HEK293 (cell line): ENCODE measurements around the gene CYP2S1.

Experiments used
- CTCF ChIA-PET: fragments of 350-600 bp; formaldehyde crosslinking; extraction: SDS; loops from one replicate; lab custom pipeline; 2021; ENCODE audit warnings: antibody characterized with exemption; lab: Yijun Ruan, JAX
- POLR2A ChIA-PET: fragments of 300-600 bp; formaldehyde crosslinking; extraction: SDS; loops from one replicate; lab custom pipeline; 2020; ENCODE audit warnings: antibody characterized with exemption, inconsistent platforms; lab: Yijun Ruan, JAX
- H3K27ac ChIP-seq: fragments of 200-500 bp; sonication (Bioruptor generic); 2 replicates; pipeline ENCODE4 v1.5.1; 2014; ENCODE audit warnings: low read depth, low read length, control low read depth, inconsistent platforms; ENCODE audit errors: extremely low read depth
- H3K36me3 ChIP-seq, 2 experiments: fragments of 200-500 bp in 1 of 2; sonication (Bioruptor generic) in 1 of 2; 1 replicate in 1 of 2; 2 replicates in 1 of 2; pipeline ENCODE4 v1.5.1; 2014 to 2017; ENCODE audit warnings: inconsistent platforms in 2 of 2, low read length in 2 of 2; ENCODE audit not compliant: control insufficient read depth in 2 of 2, insufficient read depth in 1 of 2
- H3K4me1 ChIP-seq: fragments of 200-500 bp; sonication (Bioruptor generic); 2 replicates; pipeline ENCODE4 v1.5.1; 2014; ENCODE audit warnings: mild to moderate bottlenecking, low read length, inconsistent platforms; ENCODE audit not compliant: control insufficient read depth, insufficient read depth
- H3K4me3 ChIP-seq: 2 replicates; pipeline ENCODE4 v1.5.1; 2011; ENCODE audit warnings: low read depth, mild to moderate bottlenecking, control low read depth, low read length, moderate library complexity
- H3K9me3 ChIP-seq: fragments of 200-500 bp; sonication (Bioruptor generic); 2 replicates; pipeline ENCODE4 v1.5.1; 2014; ENCODE audit warnings: low read depth, low read length, inconsistent platforms; ENCODE audit not compliant: control insufficient read depth, insufficient read depth
- BCL11A ChIP-seq: fragments of 450-650 bp; formaldehyde crosslinking; IDR thresholded peaks from 2 replicates; pipeline ENCODE4 v1.5.1; 2016; ENCODE audit warnings: low read depth, missing biosample characterization, missing genetic modification characterization
- HOXC10 ChIP-seq: sonication (generic); formaldehyde crosslinking; IDR thresholded peaks from 2 replicates; pipeline ENCODE4 v1.8.1; 2023; ENCODE audit warnings: mild to moderate bottlenecking, missing genetic modification reagents
- IKZF3 ChIP-seq: fragments of 450-650 bp; IDR thresholded peaks from 2 replicates; pipeline ENCODE4 v1.5.0; 2018; ENCODE audit warnings: missing biosample characterization, mild to moderate bottlenecking, missing genetic modification characterization, moderate library complexity
- KLF1 ChIP-seq: fragments of 450-650 bp; formaldehyde crosslinking; IDR thresholded peaks from 2 replicates; pipeline ENCODE4 v1.5.1; 2016; ENCODE audit warnings: missing biosample characterization, missing genetic modification characterization
- KLF8 ChIP-seq: fragments of 450-650 bp; formaldehyde crosslinking; IDR thresholded peaks from 2 replicates; pipeline ENCODE4 v1.5.1; 2016; ENCODE audit warnings: missing biosample characterization, missing genetic modification characterization
- REPIN1 ChIP-seq: fragments of 450-650 bp; formaldehyde crosslinking; IDR thresholded peaks from 2 replicates; pipeline ENCODE4 v1.5.1; 2017; ENCODE audit warnings: missing biosample characterization, missing genetic modification characterization, low read depth
- REST ChIP-seq: fragments of 450-650 bp; formaldehyde crosslinking; IDR thresholded peaks from 2 replicates; pipeline ENCODE4 v1.5.1; 2016; ENCODE audit warnings: missing biosample characterization, missing genetic modification characterization
- SALL2 ChIP-seq: fragments of 450-650 bp; formaldehyde crosslinking; IDR thresholded peaks from 2 replicates; pipeline ENCODE4 v1.5.0; 2017; ENCODE audit warnings: missing biosample characterization, mild to moderate bottlenecking, missing genetic modification characterization, borderline replicate concordance
- SP2 ChIP-seq: fragments of 450-650 bp; formaldehyde crosslinking; IDR thresholded peaks from 2 replicates; pipeline ENCODE4 v1.5.1; 2016; ENCODE audit warnings: missing biosample characterization, missing genetic modification characterization
- YY1 ChIP-seq: fragments of 450-650 bp; formaldehyde crosslinking; IDR thresholded peaks from 2 replicates; pipeline ENCODE4 v1.5.1; 2018; ENCODE audit warnings: missing biosample characterization, missing genetic modification characterization
- ZFP37 ChIP-seq: fragments of 450-650 bp; formaldehyde crosslinking; IDR thresholded peaks from 2 replicates; pipeline ENCODE4 v1.5.1; 2016; ENCODE audit warnings: missing biosample characterization, missing genetic modification characterization
- ZFP41 ChIP-seq: fragments of 450-650 bp; formaldehyde crosslinking; IDR thresholded peaks from 2 replicates; pipeline ENCODE4 v1.5.1; 2016; ENCODE audit warnings: missing biosample characterization, missing genetic modification characterization, borderline replicate concordance
- ZNF10 ChIP-seq: fragments of 450-650 bp; formaldehyde crosslinking; IDR thresholded peaks from 2 replicates; pipeline ENCODE4 v1.5.1; 2017; ENCODE audit warnings: missing biosample characterization, missing genetic modification characterization
- ZNF133 ChIP-seq: fragments of 450-650 bp; formaldehyde crosslinking; IDR thresholded peaks from 2 replicates; pipeline ENCODE4 v1.5.1; 2016; ENCODE audit warnings: missing biosample characterization, missing genetic modification characterization
- ZNF174 ChIP-seq: fragments of 450-650 bp; formaldehyde crosslinking; IDR thresholded peaks from 2 replicates; pipeline ENCODE4 v1.5.0; 2017; ENCODE audit warnings: missing biosample characterization, mild to moderate bottlenecking, missing genetic modification characterization
- ZNF19 ChIP-seq: fragments of 450-650 bp; formaldehyde crosslinking; IDR thresholded peaks from 2 replicates; pipeline ENCODE4; 2016; ENCODE audit warnings: missing biosample characterization, missing genetic modification characterization, low read depth
- ZNF214 ChIP-seq: fragments of 450-650 bp; formaldehyde crosslinking; IDR thresholded peaks from 2 replicates; pipeline ENCODE4 v1.5.1; 2017; ENCODE audit warnings: missing biosample characterization, mild to moderate bottlenecking, missing genetic modification characterization, borderline replicate concordance
- ZNF350 ChIP-seq: fragments of 450-650 bp; formaldehyde crosslinking; IDR thresholded peaks from 2 replicates; pipeline ENCODE4 v1.5.0; 2017; ENCODE audit warnings: missing biosample characterization, mild to moderate bottlenecking, missing genetic modification characterization
- ZNF354C ChIP-seq: fragments of 450-650 bp; formaldehyde crosslinking; IDR thresholded peaks from 2 replicates; pipeline ENCODE4 v1.5.1; 2016; ENCODE audit warnings: missing biosample characterization, missing genetic modification characterization, low read depth, borderline replicate concordance
- ZNF366 ChIP-seq: fragments of 450-650 bp; formaldehyde crosslinking; conservative IDR thresholded peaks from 2 replicates; pipeline ENCODE4 v1.5.1; 2016; ENCODE audit warnings: missing biosample characterization, missing genetic modification characterization
- ZNF416 ChIP-seq: fragments of 450-650 bp; formaldehyde crosslinking; IDR thresholded peaks from 2 replicates; pipeline ENCODE4 v1.5.1; 2016; ENCODE audit warnings: missing biosample characterization, missing genetic modification characterization
- ZNF510 ChIP-seq: fragments of 450-650 bp; formaldehyde crosslinking; IDR thresholded peaks from 2 replicates; pipeline ENCODE4 v1.5.1; 2018; ENCODE audit warnings: mild to moderate bottlenecking, missing genetic modification characterization, missing biosample characterization; ENCODE audit not compliant: insufficient replicate concordance
- ZNF555 ChIP-seq: fragments of 450-650 bp; formaldehyde crosslinking; conservative IDR thresholded peaks from 2 replicates; pipeline ENCODE4 v1.5.1; 2017; ENCODE audit warnings: missing biosample characterization, mild to moderate bottlenecking, missing genetic modification characterization, inconsistent platforms
- ZNF560 ChIP-seq: fragments of 450-650 bp; formaldehyde crosslinking; IDR thresholded peaks from 2 replicates; pipeline ENCODE4 v1.5.1; 2017; ENCODE audit warnings: missing biosample characterization, missing genetic modification characterization, borderline replicate concordance
- ZNF561 ChIP-seq: fragments of 450-650 bp; IDR thresholded peaks from 2 replicates; pipeline ENCODE4 v1.5.1; 2018; ENCODE audit warnings: missing biosample characterization, missing genetic modification characterization, borderline replicate concordance
- ZNF580 ChIP-seq: fragments of 450-650 bp; formaldehyde crosslinking; IDR thresholded peaks from 2 replicates; pipeline ENCODE4 v1.5.1; 2016; ENCODE audit warnings: missing biosample characterization, missing genetic modification characterization
- ZNF623 ChIP-seq: fragments of 450-650 bp; formaldehyde crosslinking; IDR thresholded peaks from 2 replicates; pipeline ENCODE4 v1.5.1; 2016; ENCODE audit warnings: missing biosample characterization, missing genetic modification characterization
- ZNF629 ChIP-seq: fragments of 450-650 bp; formaldehyde crosslinking; IDR thresholded peaks from 2 replicates; pipeline ENCODE4 v1.5.1; 2017; ENCODE audit warnings: missing biosample characterization, missing genetic modification characterization
- ZNF677 ChIP-seq: fragments of 450-650 bp; IDR thresholded peaks from 2 replicates; pipeline ENCODE4 v1.5.0; 2018; ENCODE audit warnings: missing biosample characterization, mild to moderate bottlenecking, missing genetic modification characterization, moderate library complexity
- ZNF843 ChIP-seq: fragments of 450-650 bp; formaldehyde crosslinking; IDR thresholded peaks from 2 replicates; pipeline ENCODE4 v1.5.1; 2016; ENCODE audit warnings: missing biosample characterization, missing genetic modification characterization
- ZXDB ChIP-seq: fragments of 450-650 bp; formaldehyde crosslinking; IDR thresholded peaks from 2 replicates; pipeline ENCODE4 v1.5.1; 2016; ENCODE audit warnings: missing biosample characterization, missing genetic modification characterization

Gene CYP2S1

GRCh38 chr19:41192574-41193429 lies at the start of gene CYP2S1:
TSS of gene CYP2S1 (plus strand) at chr19:41193219. CDS start at chr19:41193265, 46 bp downstream.
- CTCF ChIA-PET, result interaction anchor here (0.5 to 1.9 kb wide), 4 partner anchors 17 to 70 kb away, joined by 3 to 5 read pairs (median 4); no protein-coding TSS in a partner anchor
- POLR2A ChIA-PET, result interaction anchor here (0.9 kb wide), 1 partner anchor 72 kb away, joined by 3 read pairs; no protein-coding TSS in a partner anchor
- H3K9me3 ChIP-seq, result no peaks in the 10 kb centered on the region
- peak within 1 kb of the TSS; percentile 17; the same call in 1 of the 2 replicates for H3K27ac ChIP-seq
- H3K36me3 ChIP-seq, result no peaks in the 10 kb centered on the region
- peak within 1 kb of the TSS; percentile 14; the same call in 1 of the 2 replicates for H3K4me3 ChIP-seq
- peaks cover 21% of the 10 kb centered on the region for H3K4me1 ChIP-seq
- no peak for TF ChIP-seq ZNF350 (tag by site-specific recombination)
- no peak for TF ChIP-seq HOXC10 (CRISPR knock-in tag)
- TF ChIP-seq ZNF555 (tag by site-specific recombination), result no peak
- TF ChIP-seq ZXDB (tag by site-specific recombination), result peak; percentile 38; the same call in 1 of the 2 replicates
- TF ChIP-seq ZNF629, result 0 out of 2 replicates have a peak, but pooled peaks have one; percentile 20
- peak; percentile 50; the same call in 1 of the 2 replicates for TF ChIP-seq KLF8
- TF ChIP-seq YY1 (tag by site-specific recombination), result no peak
- peak; percentile 78 for TF ChIP-seq SP2 (tag by site-specific recombination)
- peak; percentile 91 for TF ChIP-seq KLF1 (tag by site-specific recombination)
- no peak for TF ChIP-seq ZNF510 (tag by site-specific recombination)
- TF ChIP-seq ZNF677 (tag by site-specific recombination), result no peak
- TF ChIP-seq IKZF3 (tag by site-specific recombination), result peak; percentile 51; the same call in 1 of the 2 replicates
- TF ChIP-seq ZNF560 (tag by site-specific recombination), result no peak
- TF ChIP-seq ZFP41 (tag by site-specific recombination), result no peak
- 0 out of 2 replicates have a peak, but pooled peaks have one; percentile 21 for TF ChIP-seq ZFP37 (tag by site-specific recombination)
- peak; percentile 85; the same call in 1 of the 2 replicates for TF ChIP-seq ZNF10
- TF ChIP-seq ZNF174 (tag by site-specific recombination), result no peak
- TF ChIP-seq ZNF366 (tag by site-specific recombination), result no peak
- no peak for TF ChIP-seq ZNF843 (tag by site-specific recombination)
- TF ChIP-seq ZNF214 (tag by site-specific recombination), result no peak
- no peak for TF ChIP-seq ZNF133
- TF ChIP-seq REST (tag by site-specific recombination), result peak; percentile 29; the same call in 1 of the 2 replicates
- TF ChIP-seq ZNF19 (tag by site-specific recombination), result no peak
- TF ChIP-seq ZNF623 (tag by site-specific recombination), result no peak
- no peak for TF ChIP-seq ZNF416 (tag by site-specific recombination)
- no peak for TF ChIP-seq REPIN1 (tag by site-specific recombination)
- no peak for TF ChIP-seq SALL2
- no peak for TF ChIP-seq BCL11A (tag by site-specific recombination)
- no peak; the same call in 1 of the 2 replicates for TF ChIP-seq ZNF561
- no peak for TF ChIP-seq ZNF354C (tag by site-specific recombination)
- no peak for TF ChIP-seq ZNF580 (tag by site-specific recombination)
